K562 (cell line): ENCODE results near the gene AGFG2. TPM values are rescaled to one million over a fixed set of nuclear protein-coding genes. Genes with fewer than 3 reads are reported as not detected.
A peak's percentile ranks its signal among the peaks of the same experiment; 100 is the strongest.

Source experiments
- CXXC5 ChIP-seq: fragments of 250-450 bp; sonication (Bioruptor Pico); IDR thresholded peaks from 2 replicates; pipeline ENCODE4 v1.8.0; 2022; ENCODE audit warnings: inconsistent platforms, mild to moderate bottlenecking, moderate library complexity
- NBN ChIP-seq: fragments of 450-650 bp; IDR thresholded peaks from 2 replicates; pipeline ENCODE4 v1.6.1; 2016; ENCODE audit warnings: low read depth, mild to moderate bottlenecking
- PHF8 ChIP-seq: fragments of 200-600 bp; sonication (generic); IDR thresholded peaks from 2 replicates; pipeline ENCODE4 v1.6.1; 2012; ENCODE audit warnings: mixed run types, mild to moderate bottlenecking, inconsistent platforms, low read length, moderate library complexity, borderline replicate concordance
- PHTF2 ChIP-seq: fragments of 250-450 bp; sonication (Bioruptor Pico); IDR thresholded peaks from 2 replicates; pipeline ENCODE4 v1.5.0; 2021; ENCODE audit warnings: mild to moderate bottlenecking
- POLR2AphosphoS2 ChIP-seq: IDR thresholded peaks from 2 replicates; pipeline ENCODE4 v1.6.1; 2012; ENCODE audit warnings: low read length, improper control_type of control experiment
- RB1 ChIP-seq: fragments of 450-650 bp; IDR thresholded peaks from 2 replicates; pipeline ENCODE4 v1.6.1; 2017; ENCODE audit warnings: low read depth, mild to moderate bottlenecking
- SMARCE1 ChIP-seq: fragments of 450-650 bp; IDR thresholded peaks from 2 replicates; pipeline ENCODE4 v1.7.1; 2016; ENCODE audit warnings: mild to moderate bottlenecking
- SREBF1 ChIP-seq: fragments of 150-350 bp; IDR thresholded peaks from 2 replicates; pipeline ENCODE4 v1.6.1; 2014; ENCODE audit warnings: antibody characterized with exemption, low read depth, low read length, borderline replicate concordance
- ZSCAN29 ChIP-seq: fragments of 450-650 bp; IDR thresholded peaks from 2 replicates; pipeline ENCODE4 v1.6.1; 2017
- polyA plus RNA-seq, 8 experiments: library from polyadenylated mRNA; depleted of rRNA in 4 of 8; stranded (reverse) in 5 of 8; unstranded in 3 of 8; fragments of >200 nt; fragmentation: Nextera tagmentation in 2 of 8; fragmentation: Illumina TruSeq in 1 of 8; extraction: Ambion mirVana in 2 of 8; extraction: Trizol in 1 of 8; gene quantifications; 2 replicates each; pipeline versions ENCODE4 v1.2.1 to v1.2.3, GENCODE V29; 2011 to 2014; ENCODE audit warnings: inconsistent platforms in 1 of 8, missing spikeins in 1 of 8
- total RNA-seq, 7 experiments: library from RNA; depleted of rRNA in 6 of 7; stranded (reverse); fragments of >200 nt in 6 of 7; fragmentation: Illumina TruSeq in 2 of 7; extraction: Trizol in 2 of 7; gene quantifications; 2 replicates each; pipeline versions ENCODE4 v1.2.1 to v1.2.3, GENCODE V29; 2011 to 2021; ENCODE audit warnings: low replicate concordance in 1 of 7
- TF ChIP-seq, protein P1 (sequence below): sonication (generic); formaldehyde crosslinking; IDR thresholded peaks from 2 replicates; pipeline ENCODE4 v1.8.0; 2022; ENCODE audit warnings: missing genetic modification reagents, mild to moderate bottlenecking, moderate library complexity, borderline replicate concordance
- TF ChIP-seq, protein P2 (sequence below): sonication (generic); formaldehyde crosslinking; IDR thresholded peaks from 2 replicates; pipeline ENCODE4 v1.8.1; 2023; ENCODE audit warnings: mild to moderate bottlenecking, missing genetic modification reagents
- TF ChIP-seq, protein P3 (sequence below): sonication (generic); formaldehyde crosslinking; IDR thresholded peaks from 2 replicates; pipeline ENCODE4 v1.8.0; 2022; ENCODE audit warnings: mild to moderate bottlenecking, missing genetic modification reagents

The AGFG2 gene
- total and polyA plus RNA-seq, 9 of the 15 experiments (the other 6 are each of a cell fraction or from before 2014, with no cell fraction given), result 0.31 to 23.1 (median 6.5) TPM

DNA sequence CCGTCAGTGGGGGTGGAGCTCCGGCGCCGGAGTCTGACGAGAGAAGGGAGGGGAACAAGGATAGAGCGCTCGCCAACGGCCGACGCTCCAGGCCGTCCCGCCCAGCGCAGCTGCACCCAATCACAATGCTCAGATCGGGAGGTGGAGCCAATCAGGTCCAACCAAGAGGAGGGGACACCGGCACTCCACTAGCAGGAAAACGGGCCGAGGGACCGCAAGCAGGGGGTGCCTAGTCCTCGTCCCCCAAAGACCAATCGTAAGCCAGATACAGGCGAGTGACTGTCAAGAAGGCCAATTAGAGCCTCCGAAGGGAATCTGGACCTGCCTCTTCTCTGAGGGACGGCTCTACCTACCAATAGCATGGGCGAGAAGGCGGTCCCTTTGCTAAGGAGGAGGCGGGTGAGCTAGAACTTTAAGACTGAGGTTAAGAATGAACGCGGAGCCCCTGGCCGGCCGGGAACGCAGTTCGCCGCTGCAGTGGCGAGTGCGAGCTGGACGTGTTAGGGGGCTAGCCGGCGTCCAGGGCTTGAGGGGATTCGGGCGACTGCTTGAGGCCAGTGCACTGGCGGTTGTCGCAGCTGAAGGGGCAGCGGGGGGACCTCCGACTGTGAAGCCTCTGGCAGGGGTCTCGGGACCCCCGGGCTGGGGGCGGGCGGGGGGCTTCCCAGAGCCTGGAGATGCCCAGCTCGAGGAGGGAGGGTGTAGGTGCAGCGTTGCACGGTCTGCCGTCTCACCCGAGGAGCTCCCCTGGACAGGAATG lies 47.4 kb downstream of the AGFG2 start, which contains the start of gene FBXO24 (continued):
- peak; percentile 77; the same call in 1 of the 2 replicates for TF ChIP-seq CXXC5 (CRISPR knock-in tag)
- 0 out of 2 replicates have a peak, but pooled peaks have one; percentile 52 for TF ChIP-seq RB1
- 0 out of 2 replicates have a peak, but pooled peaks have one; percentile 11 for TF ChIP-seq SREBF1
- TF ChIP-seq PHTF2 (CRISPR knock-in tag), result no peak
- no peak for TF ChIP-seq SMARCE1
- peak; percentile 54; the same call in 1 of the 2 replicates for TF ChIP-seq PHF8
- no peak for TF ChIP-seq ZSCAN29
- TF ChIP-seq NBN, result no peak
- TF ChIP-seq, protein P1, sequence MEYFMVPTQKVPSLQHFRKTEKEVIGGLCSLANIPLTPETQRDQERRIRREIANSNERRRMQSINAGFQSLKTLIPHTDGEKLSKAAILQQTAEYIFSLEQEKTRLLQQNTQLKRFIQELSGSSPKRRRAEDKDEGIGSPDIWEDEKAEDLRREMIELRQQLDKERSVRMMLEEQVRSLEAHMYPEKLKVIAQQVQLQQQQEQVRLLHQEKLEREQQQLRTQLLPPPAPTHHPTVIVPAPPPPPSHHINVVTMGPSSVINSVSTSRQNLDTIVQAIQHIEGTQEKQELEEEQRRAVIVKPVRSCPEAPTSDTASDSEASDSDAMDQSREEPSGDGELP (CRISPR knock-in tag), result peak; percentile 98
- TF ChIP-seq, protein P2, sequence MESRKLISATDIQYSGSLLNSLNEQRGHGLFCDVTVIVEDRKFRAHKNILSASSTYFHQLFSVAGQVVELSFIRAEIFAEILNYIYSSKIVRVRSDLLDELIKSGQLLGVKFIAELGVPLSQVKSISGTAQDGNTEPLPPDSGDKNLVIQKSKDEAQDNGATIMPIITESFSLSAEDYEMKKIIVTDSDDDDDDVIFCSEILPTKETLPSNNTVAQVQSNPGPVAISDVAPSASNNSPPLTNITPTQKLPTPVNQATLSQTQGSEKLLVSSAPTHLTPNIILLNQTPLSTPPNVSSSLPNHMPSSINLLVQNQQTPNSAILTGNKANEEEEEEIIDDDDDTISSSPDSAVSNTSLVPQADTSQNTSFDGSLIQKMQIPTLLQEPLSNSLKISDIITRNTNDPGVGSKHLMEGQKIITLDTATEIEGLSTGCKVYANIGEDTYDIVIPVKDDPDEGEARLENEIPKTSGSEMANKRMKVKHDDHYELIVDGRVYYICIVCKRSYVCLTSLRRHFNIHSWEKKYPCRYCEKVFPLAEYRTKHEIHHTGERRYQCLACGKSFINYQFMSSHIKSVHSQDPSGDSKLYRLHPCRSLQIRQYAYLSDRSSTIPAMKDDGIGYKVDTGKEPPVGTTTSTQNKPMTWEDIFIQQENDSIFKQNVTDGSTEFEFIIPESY, result peak; percentile 68
- TF ChIP-seq, protein P3, sequence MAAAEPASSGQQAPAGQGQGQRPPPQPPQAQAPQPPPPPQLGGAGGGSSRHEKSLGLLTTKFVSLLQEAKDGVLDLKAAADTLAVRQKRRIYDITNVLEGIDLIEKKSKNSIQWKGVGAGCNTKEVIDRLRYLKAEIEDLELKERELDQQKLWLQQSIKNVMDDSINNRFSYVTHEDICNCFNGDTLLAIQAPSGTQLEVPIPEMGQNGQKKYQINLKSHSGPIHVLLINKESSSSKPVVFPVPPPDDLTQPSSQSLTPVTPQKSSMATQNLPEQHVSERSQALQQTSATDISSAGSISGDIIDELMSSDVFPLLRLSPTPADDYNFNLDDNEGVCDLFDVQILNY (CRISPR knock-in tag), result no peak
- no peak for TF ChIP-seq POLR2AphosphoS2
